Epithelial cell of alveolus of lung (primary cell): ENCODE results near the gene ITGA4. TPM values are rescaled to one million over a fixed set of nuclear protein-coding genes. Genes with fewer than 3 reads are reported as not detected.

ENCODE experiments used
- total RNA-seq: library from RNA; depleted of rRNA; stranded (reverse); fragments of >200 nt; gene quantifications from 2 replicates; pipeline ENCODE4 v1.2.1, GENCODE V29; 2015

The ITGA4 gene
- total RNA-seq: 7.3 and 58.6 TPM in 2 replicates

DNA sequence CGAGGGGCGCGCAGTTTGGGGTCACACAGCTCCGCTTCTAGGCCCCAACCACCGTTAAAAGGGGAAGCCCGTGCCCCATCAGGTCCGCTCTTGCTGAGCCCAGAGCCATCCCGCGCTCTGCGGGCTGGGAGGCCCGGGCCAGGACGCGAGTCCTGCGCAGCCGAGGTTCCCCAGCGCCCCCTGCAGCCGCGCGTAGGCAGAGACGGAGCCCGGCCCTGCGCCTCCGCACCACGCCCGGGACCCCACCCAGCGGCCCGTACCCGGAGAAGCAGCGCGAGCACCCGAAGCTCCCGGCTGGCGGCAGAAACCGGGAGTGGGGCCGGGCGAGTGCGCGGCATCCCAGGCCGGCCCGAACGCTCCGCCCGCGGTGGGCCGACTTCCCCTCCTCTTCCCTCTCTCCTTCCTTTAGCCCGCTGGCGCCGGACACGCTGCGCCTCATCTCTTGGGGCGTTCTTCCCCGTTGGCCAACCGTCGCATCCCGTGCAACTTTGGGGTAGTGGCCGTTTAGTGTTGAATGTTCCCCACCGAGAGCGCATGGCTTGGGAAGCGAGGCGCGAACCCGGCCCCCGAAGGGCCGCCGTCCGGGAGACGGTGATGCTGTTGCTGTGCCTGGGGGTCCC is at the start of gene ITGA4:
ITGA4 (plus strand) TSS at position 266 of the 620 bp plus-strand sequence; CDS start at position 535, 269 bp downstream.

Other genes starting within 250 kb of the ITGA4 start
- gene CERKL, start 199.7 kb downstream of the ITGA4 start, total RNA-seq: not detected in 2 replicates
- gene NEUROD1, start 223.1 kb downstream of the ITGA4 start, total RNA-seq: not detected in 2 replicates